GM21390 (cell line): ENCODE data around the gene PIR.

Experiments used
- ATAC-seq: cut with Tn5 transposase; IDR thresholded peaks from one replicate; pipeline ENCODE4 v1.9.1; 2021; ENCODE audit not compliant: unreplicated experiment

Gene PIR

GRCh38 chrX:15493118-15493962 is at the start of gene PIR:
Gene PIR, minus strand, starts transcription at chrX:15493333. Its CDS starts 2,076 bp downstream, at chrX:15491257.
- peak; percentile 96 for ATAC-seq

GRCh38 chrX:15530318-15530717 is 37.2 kb upstream of the PIR start:
- no peak for ATAC-seq

- no peak for ATAC-seq
These were observed 36.0 kb upstream of the PIR start for GRCh38 chrX:15529165-15529564.

- ATAC-seq = no peak
These were observed 32.7 kb upstream of the PIR start for GRCh38 chrX:15525664-15526416.

GRCh38 chrX:15524417-15524816 is 31.3 kb upstream of the PIR start:
- no peak for ATAC-seq

- no peak for ATAC-seq
These were observed 30.0 kb upstream of the PIR start for GRCh38 chrX:15523088-15523487.

DNA sequence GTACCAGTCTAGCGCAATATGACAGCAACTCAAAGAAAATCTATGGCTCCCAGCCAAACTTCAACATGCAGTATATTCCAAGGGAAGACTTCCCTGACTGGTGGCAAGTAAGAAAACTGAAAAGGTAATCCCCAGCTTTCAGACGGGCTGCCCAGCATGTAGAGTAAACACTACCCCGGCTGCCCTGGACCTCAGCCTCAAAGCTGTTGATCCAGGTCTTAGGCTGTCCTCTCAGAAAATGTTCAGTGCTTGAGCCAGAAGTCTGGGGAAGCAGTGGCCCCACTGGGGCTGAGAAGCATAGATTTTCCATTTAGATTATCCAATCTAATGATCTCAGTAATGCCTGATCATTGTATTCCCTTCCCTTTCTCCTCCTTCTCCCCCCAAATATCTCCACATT is 29.3 kb upstream of the PIR start:
- ATAC-seq = no peak

GRCh38 chrX:15515931-15516330 is 22.8 kb upstream of the PIR start:
- ATAC-seq = no peak

- no peak for ATAC-seq
These were observed 21.1 kb upstream of the PIR start for GRCh38 chrX:15514279-15514678.

DNA sequence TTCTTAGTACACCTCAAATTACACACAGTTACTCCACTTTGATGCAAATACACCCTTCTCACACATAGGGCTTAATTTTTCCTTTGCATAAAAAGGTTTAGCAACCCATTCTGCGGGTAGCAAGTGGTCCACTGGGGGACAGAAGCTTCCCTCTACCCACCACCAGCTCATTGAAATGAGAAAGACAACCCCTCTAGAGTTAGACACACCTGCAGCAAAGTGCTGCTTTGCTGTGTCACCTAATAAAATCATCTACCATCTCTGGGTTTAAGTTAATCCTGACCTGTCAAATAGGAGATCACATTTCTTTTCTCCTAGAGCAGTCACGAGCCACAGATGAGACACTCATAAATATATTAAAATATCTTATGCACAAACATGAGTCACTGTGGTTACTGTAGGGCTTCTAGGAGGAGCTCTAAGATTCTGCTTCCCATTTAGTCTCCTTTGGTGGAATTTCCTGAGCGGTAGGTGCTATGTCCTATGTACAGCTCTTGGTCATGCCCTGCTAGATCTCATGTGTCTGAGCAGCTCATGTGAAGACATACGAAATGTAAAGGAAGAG is 19.4 kb upstream of the PIR start:
- ATAC-seq = no peak

- ATAC-seq = no peak
These were observed 18.4 kb upstream of the PIR start for GRCh38 chrX:15511563-15511962.

GRCh38 chrX:15509845-15510244 is 16.7 kb upstream of the PIR start:
- no peak for ATAC-seq

DNA sequence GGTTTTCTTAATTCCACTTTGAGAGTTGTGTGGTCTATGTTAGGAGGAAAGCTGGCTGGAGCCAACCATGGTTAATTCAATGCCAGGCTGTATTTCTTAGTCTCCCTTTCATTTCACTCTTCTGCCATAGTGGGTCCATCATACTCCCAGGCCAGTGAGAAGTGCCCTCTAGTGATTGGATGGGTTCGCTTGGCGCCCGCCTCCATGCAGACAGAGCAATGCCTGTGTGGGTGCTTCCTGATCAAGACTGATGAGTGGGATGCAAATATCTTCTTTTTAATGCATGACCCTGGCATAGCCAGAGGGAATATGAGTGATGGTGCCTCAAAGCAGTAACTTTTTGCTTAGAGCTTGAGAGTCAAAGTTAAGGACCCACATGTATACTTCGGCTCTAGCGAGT is 13.9 kb upstream of the PIR start:
- ATAC-seq = no peak

DNA sequence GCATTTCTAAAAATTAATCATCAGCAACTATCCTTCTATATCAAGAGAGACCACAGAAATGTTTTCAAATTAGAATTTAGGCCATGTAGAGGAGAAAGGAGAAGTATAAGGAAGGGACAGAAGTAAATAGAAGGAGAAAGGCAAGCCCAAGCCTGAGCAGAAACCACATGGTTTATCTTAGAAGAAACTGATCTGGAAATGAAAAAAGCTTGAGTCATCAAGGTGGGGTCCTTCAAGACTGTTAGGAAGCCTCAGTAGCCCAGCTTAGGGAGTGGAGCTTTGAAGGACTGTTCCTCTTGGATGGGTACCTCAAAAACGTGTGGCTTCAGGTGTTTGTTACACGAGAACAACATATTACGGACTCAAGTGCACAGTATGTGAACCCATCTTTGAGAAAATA is 12.0 kb upstream of the PIR start:
- no peak for ATAC-seq

- no peak for ATAC-seq
These were observed 11.5 kb upstream of the PIR start for GRCh38 chrX:15504661-15505060.

DNA sequence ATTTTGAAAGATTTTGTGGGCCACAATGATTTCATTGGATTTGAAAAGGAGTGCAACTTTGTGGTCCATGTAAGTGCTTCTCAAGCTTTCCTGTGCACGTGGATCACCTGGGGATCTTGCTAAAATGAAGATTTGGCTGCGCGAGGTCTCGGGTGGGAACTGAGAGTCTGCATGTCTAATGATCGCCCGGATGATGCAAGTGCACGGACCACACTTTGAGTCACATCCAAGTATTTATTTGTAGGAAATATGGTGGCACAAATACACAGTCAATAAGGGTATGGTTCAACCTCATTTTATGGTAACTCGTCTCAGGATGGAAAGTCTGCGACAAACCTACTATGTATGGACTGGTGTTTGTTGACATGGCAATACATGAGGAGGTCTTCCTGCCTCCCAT is 8.4 kb upstream of the PIR start:
- no peak for ATAC-seq

DNA sequence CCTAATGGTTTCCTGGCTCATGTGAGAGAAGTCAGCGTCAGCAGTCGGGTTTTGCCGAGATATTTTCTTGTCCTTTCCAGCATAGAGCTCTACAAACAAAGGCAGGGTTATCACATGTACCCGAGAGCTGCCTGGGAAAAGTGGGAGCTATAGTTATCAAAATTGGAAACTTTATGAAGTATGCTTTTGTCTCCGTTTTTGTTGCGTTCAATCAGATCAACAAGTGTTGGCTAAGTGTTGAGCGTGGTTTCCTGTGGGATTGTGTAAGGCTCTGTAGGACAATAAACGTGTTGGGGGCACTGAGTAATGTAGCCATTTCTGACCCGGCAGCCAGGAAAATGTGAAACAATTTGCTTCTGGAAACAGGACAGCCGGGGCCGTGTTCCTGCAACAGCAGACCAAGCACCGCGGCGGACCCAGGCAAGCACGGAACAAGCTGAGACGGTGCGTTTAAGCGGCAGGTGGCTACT is 7.4 kb upstream of the PIR start, which contains the start of gene BMX:
Gene BMX, plus strand, starts transcription at position 311 of the 470 bp plus-strand sequence. CDS start 7,547 bp downstream, outside the sequence.
- no peak for ATAC-seq

DNA sequence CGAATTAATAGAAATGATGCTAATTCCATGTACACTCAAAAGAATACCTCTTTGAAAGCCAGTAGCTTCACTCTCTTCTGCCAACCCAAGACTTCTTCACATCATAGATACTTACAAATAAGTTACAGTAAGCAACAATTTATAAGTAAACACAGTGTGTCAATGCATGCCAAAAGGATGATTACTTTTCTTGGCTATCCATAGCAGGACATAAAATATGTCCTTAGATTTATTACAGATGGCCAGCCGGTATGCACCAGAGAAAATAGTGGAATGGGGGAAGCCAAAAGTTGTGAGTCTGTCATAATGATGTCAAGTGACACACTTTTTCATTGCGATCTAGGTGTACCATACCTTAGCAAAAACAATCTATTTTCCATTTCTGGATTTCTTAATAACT is 6.8 kb upstream of the PIR start:
- no peak for ATAC-seq

DNA sequence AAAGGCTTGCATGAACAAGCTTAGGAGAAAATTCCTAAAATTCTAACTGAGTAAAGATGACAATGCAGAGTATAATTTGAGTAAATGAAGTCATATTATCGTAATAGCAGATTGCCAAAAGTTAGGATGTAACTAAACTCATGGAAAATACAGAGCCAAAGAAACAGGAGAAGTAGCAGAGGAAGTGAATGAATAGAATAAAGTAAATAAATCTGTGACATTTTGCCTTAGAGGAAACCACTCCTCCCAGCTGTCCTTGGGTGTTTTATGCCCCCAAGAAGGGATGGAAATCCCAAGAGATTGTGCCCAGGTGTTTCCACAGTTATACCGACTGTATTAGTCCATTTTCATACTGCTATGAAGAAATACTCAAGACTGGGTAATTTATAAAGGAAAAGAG is 5.6 kb upstream of the PIR start:
- no peak for ATAC-seq

DNA sequence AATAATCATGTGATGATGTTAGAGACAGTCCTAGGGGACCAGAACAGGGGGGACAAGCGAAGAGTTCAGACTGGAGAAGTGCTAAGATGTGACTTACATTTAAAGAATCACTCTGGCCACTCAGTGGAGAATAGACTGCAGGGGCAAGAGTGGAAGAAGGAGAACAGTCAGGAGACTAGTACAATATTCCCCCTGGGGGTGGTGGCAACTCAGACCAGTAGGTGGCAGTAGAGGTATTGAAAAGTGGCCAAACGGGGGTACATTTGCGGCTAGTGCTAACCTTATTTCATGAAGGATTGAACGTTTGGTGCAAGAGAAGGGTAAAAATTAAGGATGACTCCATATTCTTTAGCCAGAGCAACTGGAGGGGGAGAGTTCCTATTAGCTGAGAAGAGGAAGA is 4.7 kb upstream of the PIR start:
- ATAC-seq = no peak

DNA sequence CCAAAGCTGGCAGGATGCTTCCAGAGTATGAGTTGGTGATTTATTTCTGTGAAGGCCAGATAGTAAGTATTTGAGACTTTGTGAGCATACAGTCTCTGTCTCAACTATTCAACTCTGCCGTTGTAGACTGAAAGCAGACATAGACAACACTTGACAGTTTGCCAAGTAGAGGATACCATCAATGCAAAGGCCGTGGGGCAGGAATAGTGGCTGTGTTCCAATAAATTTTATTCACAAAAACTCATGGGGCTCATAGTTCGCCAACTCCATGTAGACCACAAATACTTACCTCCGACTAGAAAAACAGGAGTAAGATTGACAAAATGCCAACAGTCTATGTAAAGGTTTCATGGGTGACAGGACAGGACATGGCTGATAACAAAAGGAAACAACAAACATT is 3.7 kb upstream of the PIR start:
- ATAC-seq = no peak

DNA sequence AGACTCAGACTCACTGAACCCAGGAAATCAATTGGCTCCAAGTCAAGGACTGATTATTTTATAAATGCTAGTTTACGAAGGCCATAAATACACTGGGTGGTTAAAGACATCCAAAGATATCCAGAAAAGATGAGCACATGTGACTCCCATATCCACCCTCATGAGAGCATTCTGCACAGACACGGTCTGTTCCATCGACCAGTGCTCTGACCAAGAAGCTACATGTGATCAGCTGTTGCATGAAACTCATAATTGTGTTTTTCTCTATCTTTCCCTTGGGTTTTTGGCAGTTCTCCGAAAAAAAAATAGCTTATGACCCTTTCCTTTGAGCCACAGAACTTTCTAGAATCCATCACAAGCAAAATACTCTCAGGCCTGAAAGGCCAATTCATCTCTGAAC is 2.7 kb upstream of the PIR start:
- no peak for ATAC-seq
